GM06990 (cell line): Measurements from ENCODE around the gene PTPRN2.

Experiments
- DNase-seq: peaks from one replicate; pipeline ENCODE4 v3.0.0-alpha.2; 2011; ENCODE audit not compliant: insufficient read length; ENCODE audit errors: extremely low read depth
- H3K27me3 ChIP-seq: replicated peaks from 2 replicates; pipeline ENCODE4 v1.6.0; 2011; ENCODE audit warnings: low read length; ENCODE audit not compliant: control insufficient read depth, insufficient read depth
- H3K36me3 ChIP-seq: 2 replicates; pipeline ENCODE4 v1.5.1; 2011; ENCODE audit warnings: low read length; ENCODE audit not compliant: control insufficient read depth, insufficient read depth
- H3K4me3 ChIP-seq: replicated peaks from 2 replicates; pipeline ENCODE4 v1.5.1; 2011; ENCODE audit warnings: low read depth, mild to moderate bottlenecking, control low read depth, low read length
- TF ChIP-seq, protein P1 (sequence below): IDR thresholded peaks from 2 replicates; pipeline ENCODE4 v1.5.1; 2011; ENCODE audit warnings: low read length, control low read depth, mild to moderate bottlenecking, inconsistent platforms; ENCODE audit not compliant: insufficient read depth, poor library complexity, severe bottlenecking

The PTPRN2 gene

DNA sequence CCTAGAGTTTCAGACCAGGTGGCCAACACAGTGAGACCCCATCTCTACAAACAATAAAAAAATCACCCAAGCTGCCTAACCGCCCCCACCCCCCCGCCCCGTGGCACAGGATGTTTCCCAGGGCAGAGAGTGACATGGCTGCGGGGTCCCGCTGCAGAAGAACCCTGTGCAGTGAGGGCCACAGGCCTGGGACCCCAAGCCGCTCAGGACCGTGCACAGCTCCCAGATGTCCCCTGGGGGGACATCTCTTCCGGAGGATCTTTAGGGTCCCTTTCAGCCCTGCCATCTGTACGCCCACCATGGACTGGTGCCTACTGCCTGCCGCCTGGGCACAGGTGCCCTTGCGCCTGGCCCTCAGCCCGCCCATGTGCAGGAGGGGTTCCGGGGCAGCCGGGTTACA is 877.2 kb downstream of the PTPRN2 start:
- no peak for DNase-seq
- Histone ChIP-seq H3K36me3 (no peaks in the 10 kb centered on the region), H3K4me3 (no peak overlapping the region), H3K27me3 (no peaks in the 10 kb centered on the region)
- TF ChIP-seq, protein P1, sequence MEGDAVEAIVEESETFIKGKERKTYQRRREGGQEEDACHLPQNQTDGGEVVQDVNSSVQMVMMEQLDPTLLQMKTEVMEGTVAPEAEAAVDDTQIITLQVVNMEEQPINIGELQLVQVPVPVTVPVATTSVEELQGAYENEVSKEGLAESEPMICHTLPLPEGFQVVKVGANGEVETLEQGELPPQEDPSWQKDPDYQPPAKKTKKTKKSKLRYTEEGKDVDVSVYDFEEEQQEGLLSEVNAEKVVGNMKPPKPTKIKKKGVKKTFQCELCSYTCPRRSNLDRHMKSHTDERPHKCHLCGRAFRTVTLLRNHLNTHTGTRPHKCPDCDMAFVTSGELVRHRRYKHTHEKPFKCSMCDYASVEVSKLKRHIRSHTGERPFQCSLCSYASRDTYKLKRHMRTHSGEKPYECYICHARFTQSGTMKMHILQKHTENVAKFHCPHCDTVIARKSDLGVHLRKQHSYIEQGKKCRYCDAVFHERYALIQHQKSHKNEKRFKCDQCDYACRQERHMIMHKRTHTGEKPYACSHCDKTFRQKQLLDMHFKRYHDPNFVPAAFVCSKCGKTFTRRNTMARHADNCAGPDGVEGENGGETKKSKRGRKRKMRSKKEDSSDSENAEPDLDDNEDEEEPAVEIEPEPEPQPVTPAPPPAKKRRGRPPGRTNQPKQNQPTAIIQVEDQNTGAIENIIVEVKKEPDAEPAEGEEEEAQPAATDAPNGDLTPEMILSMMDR = no peak

- Histone ChIP-seq H3K27me3 (no peaks in the 10 kb centered on the region), H3K4me3 (no peak overlapping the region), H3K36me3 (no peaks in the 10 kb centered on the region)
- DNase-seq = no peak
- TF ChIP-seq, protein P1 = no peak
Measured at GRCh38 chr7:157709531-157710251, 877.9 kb downstream of the PTPRN2 start.

- Histone ChIP-seq H3K36me3 (no peaks in the 10 kb centered on the region), H3K4me3 (no peak overlapping the region), H3K27me3 (no peaks in the 10 kb centered on the region)
- TF ChIP-seq, protein P1 = no peak
- DNase-seq = no peak
Measured at GRCh38 chr7:157708919-157709295, 878.7 kb downstream of the PTPRN2 start.

GRCh38 chr7:157707983-157708918 is 879.4 kb downstream of the PTPRN2 start:
- TF ChIP-seq, protein P1 = no peak
- Histone ChIP-seq H3K36me3 (no peaks in the 10 kb centered on the region), H3K4me3 (no peak overlapping the region), H3K27me3 (no peaks in the 10 kb centered on the region)
- DNase-seq = no peak

- TF ChIP-seq, protein P1 = no peak
- Histone ChIP-seq H3K27me3 (no peaks in the 10 kb centered on the region), H3K36me3 (no peaks in the 10 kb centered on the region), H3K4me3 (no peak overlapping the region)
- DNase-seq = no peak
Measured at GRCh38 chr7:157704365-157704764, 883.3 kb downstream of the PTPRN2 start.
